Measurements from ENCODE around the gene RIMKLB.
"Not testable (repeated sequence)": the region's sequence is repeated elsewhere in the genome, so short reads cannot be mapped to it uniquely, and the experiment has no call there.

The RIMKLB gene

GRCh38 chr12:8779862-8780261, 82.1 kb downstream of the RIMKLB start:
- no peak for DNase-seq

- peak; percentile 37 for DNase-seq
Observed at GRCh38 chr12:8780389-8780788, 82.6 kb downstream of the RIMKLB start.

- no peak for DNase-seq
Observed at GRCh38 chr12:8781381-8782127, 83.8 kb downstream of the RIMKLB start.

GRCh38 chr12:8784290-8784888, 86.6 kb downstream of the RIMKLB start:
- no peak for DNase-seq

GRCh38 chr12:8785499-8785898, 87.7 kb downstream of the RIMKLB start:
- DNase-seq: no peak

- DNase-seq: not testable (repeated sequence)
Observed at GRCh38 chr12:8787206-8787605, 89.4 kb downstream of the RIMKLB start.

GRCh38 chr12:8788706-8789105, 90.9 kb downstream of the RIMKLB start:
- not testable (repeated sequence) for DNase-seq

- not testable (repeated sequence) for DNase-seq
Observed at GRCh38 chr12:8789341-8790013, 91.7 kb downstream of the RIMKLB start.

- not testable (repeated sequence) for DNase-seq
Observed at GRCh38 chr12:8793226-8793625, 95.4 kb downstream of the RIMKLB start.

GRCh38 chr12:8794611-8795010, 96.8 kb downstream of the RIMKLB start:
- not testable (repeated sequence) for DNase-seq

- no peak for DNase-seq
Observed at GRCh38 chr12:8796831-8797626, 99.2 kb downstream of the RIMKLB start.

- not testable (repeated sequence) for DNase-seq
Observed at GRCh38 chr12:8801213-8801612, 103.4 kb downstream of the RIMKLB start.

- DNase-seq: not testable (repeated sequence)
Observed at GRCh38 chr12:8804833-8805232, 107.0 kb downstream of the RIMKLB start.

GRCh38 chr12:8805487-8805886, 107.7 kb downstream of the RIMKLB start:
- not testable (repeated sequence) for DNase-seq

GRCh38 chr12:8807084-8807483, 109.3 kb downstream of the RIMKLB start:
- DNase-seq: peak; percentile 44

GRCh38 chr12:8810112-8810511, 112.3 kb downstream of the RIMKLB start:
- not testable (repeated sequence) for DNase-seq

GRCh38 chr12:8813572-8814357, 116.0 kb downstream of the RIMKLB start:
- DNase-seq: no peak

GRCh38 chr12:8816448-8817050, 118.8 kb downstream of the RIMKLB start:
- DNase-seq: no peak

- DNase-seq: peak; percentile 5
Observed at GRCh38 chr12:8817856-8818255, 120.1 kb downstream of the RIMKLB start.

- no peak for DNase-seq
Observed at GRCh38 chr12:8818526-8818925, 120.7 kb downstream of the RIMKLB start.

GRCh38 chr12:8819666-8819980, 121.8 kb downstream of the RIMKLB start:
- DNase-seq: no peak

Measured in fibroblast of skin of abdomen (primary cell).